H9 (cell line): ENCODE data around the gene EHBP1L1. TPM values are rescaled to one million over a fixed set of nuclear protein-coding genes. Genes with fewer than 3 reads are reported as not detected.

Experiments
- DNase-seq: peaks from one replicate; pipeline ENCODE4 v3.0.0-alpha.2; 2017
- H2AFZ ChIP-seq: one replicate; pipeline ENCODE4 v1.6.1; 2013; ENCODE audit warnings: mild to moderate bottlenecking, low read length, control low read depth, moderate library complexity
- H2AK5ac ChIP-seq: 2 replicates; pipeline ENCODE4 v1.6.1; 2013; ENCODE audit warnings: low read length, control low read depth, mixed read lengths; ENCODE audit not compliant: insufficient read length
- H2BK120ac ChIP-seq: one replicate; pipeline ENCODE4 v1.6.1; 2013; ENCODE audit warnings: low read depth, mild to moderate bottlenecking, low read length, control low read depth, inconsistent platforms; ENCODE audit not compliant: poor library complexity, severe bottlenecking
- H2BK12ac ChIP-seq: 2 replicates; pipeline ENCODE4 v1.6.1; 2013; ENCODE audit warnings: low read length, control low read depth, mixed read lengths, low read depth; ENCODE audit not compliant: insufficient read length
- H2BK15ac ChIP-seq: 2 replicates; pipeline ENCODE4 v1.6.1; 2013; ENCODE audit warnings: low read depth, low read length, control low read depth
- H2BK20ac ChIP-seq: one replicate; pipeline ENCODE4 v1.6.1; 2013; ENCODE audit warnings: low read depth, mild to moderate bottlenecking, low read length, control low read depth, inconsistent platforms; ENCODE audit not compliant: poor library complexity, severe bottlenecking
- H2BK5ac ChIP-seq: 2 replicates; pipeline ENCODE4 v1.6.1; 2013; ENCODE audit warnings: low read length, control low read depth, mixed read lengths; ENCODE audit not compliant: insufficient read length
- H3K14ac ChIP-seq: 2 replicates; pipeline ENCODE4 v1.6.1; 2013; ENCODE audit warnings: low read length, control low read depth; ENCODE audit not compliant: insufficient read depth
- H3K18ac ChIP-seq: 2 replicates; pipeline ENCODE4 v1.6.1; 2013; ENCODE audit warnings: low read depth, mild to moderate bottlenecking, mixed read lengths, low read length, control low read depth; ENCODE audit not compliant: insufficient read length
- H3K23ac ChIP-seq: 2 replicates; pipeline ENCODE4 v1.6.1; 2013; ENCODE audit warnings: low read length, control low read depth, mixed read lengths, low read depth; ENCODE audit not compliant: insufficient read length
- H3K23me2 ChIP-seq: 2 replicates; pipeline ENCODE4 v1.6.1; 2013; ENCODE audit warnings: low read depth, mild to moderate bottlenecking, mixed read lengths, low read length, control low read depth; ENCODE audit not compliant: insufficient read length, poor library complexity, severe bottlenecking
- H3K27ac ChIP-seq: 2 replicates; pipeline ENCODE4 v1.5.1; 2013; ENCODE audit warnings: low read length, control low read depth, mixed read lengths, low read depth; ENCODE audit not compliant: insufficient read length
- H3K27me3 ChIP-seq: 2 replicates; pipeline ENCODE4 v1.6.1; 2013; ENCODE audit warnings: low read length, control low read depth, inconsistent platforms; ENCODE audit not compliant: insufficient read depth
- H3K4ac ChIP-seq: 2 replicates; pipeline ENCODE4 v1.6.1; 2013; ENCODE audit warnings: low read depth, mild to moderate bottlenecking, control low read depth, inconsistent platforms, low read length, moderate library complexity
- H3K4me1 ChIP-seq: 2 replicates; pipeline ENCODE4 v1.6.1; 2013; ENCODE audit warnings: low read length, control low read depth, inconsistent platforms; ENCODE audit not compliant: insufficient read depth
- H3K4me2 ChIP-seq: 2 replicates; pipeline ENCODE4 v1.6.1; 2013; ENCODE audit warnings: low read length, control low read depth, mixed read lengths; ENCODE audit not compliant: insufficient read length, insufficient read depth
- H3K56ac ChIP-seq: 2 replicates; pipeline ENCODE4 v1.6.1; 2013; ENCODE audit warnings: low read depth, mild to moderate bottlenecking, mixed read lengths, low read length, control low read depth; ENCODE audit not compliant: insufficient read length
- H3K79me1 ChIP-seq: 2 replicates; pipeline ENCODE4 v1.6.1; 2013; ENCODE audit warnings: low read depth, mild to moderate bottlenecking, moderate library complexity, low read length, control low read depth, inconsistent platforms; ENCODE audit not compliant: insufficient read depth, poor library complexity, severe bottlenecking
- H3K79me2 ChIP-seq: 2 replicates; pipeline ENCODE4 v1.6.1; 2013; ENCODE audit warnings: low read length, control low read depth, inconsistent platforms; ENCODE audit not compliant: insufficient read depth
- H3K9ac ChIP-seq: 2 replicates; pipeline ENCODE4 v1.6.1; 2013; ENCODE audit warnings: low read length, control low read depth, mixed read lengths; ENCODE audit not compliant: insufficient read length; ENCODE audit errors: extremely low read depth
- H3K9me3 ChIP-seq: one replicate; pipeline ENCODE4 v1.6.1; 2013; ENCODE audit warnings: low read depth, low read length, inconsistent platforms; ENCODE audit not compliant: control insufficient read depth
- H3T11ph ChIP-seq: one replicate; pipeline ENCODE4 v1.6.1; 2013; ENCODE audit warnings: mild to moderate bottlenecking, low read length, control low read depth, inconsistent platforms
- H4K20me1 ChIP-seq: one replicate; pipeline ENCODE4 v1.6.1; 2013; ENCODE audit not compliant: control insufficient read depth, insufficient read length, insufficient read depth
- H4K5ac ChIP-seq: 2 replicates; pipeline ENCODE4 v1.6.1; 2013; ENCODE audit warnings: low read depth, mild to moderate bottlenecking, mixed read lengths, low read length, control low read depth; ENCODE audit not compliant: insufficient read length
- H4K8ac ChIP-seq: replicated peaks from 2 replicates; pipeline ENCODE4 v1.6.1; 2013; ENCODE audit warnings: low read length, control low read depth, mixed read lengths, low read depth; ENCODE audit not compliant: insufficient read length
- H4K91ac ChIP-seq: 2 replicates; pipeline ENCODE4 v1.6.1; 2013; ENCODE audit warnings: low read depth, mild to moderate bottlenecking, moderate library complexity, mixed read lengths, low read length, control low read depth; ENCODE audit not compliant: insufficient read length
- H3K27ac Mint-ChIP-seq, 3 experiments: 2 replicates in 2 of 3; 3 replicates in 1 of 3; pipeline ENCODE4 v1.8.0; 2020 to 2021; ENCODE audit warnings: mixed read lengths in 3 of 3, mild to moderate bottlenecking in 1 of 3, moderate library complexity in 1 of 3
- H3K27me3 Mint-ChIP-seq: 2 replicates; pipeline ENCODE4 v1.8.0; 2021; ENCODE audit warnings: low read depth, mild to moderate bottlenecking, moderate library complexity, mixed read lengths
- H3K36me3 Mint-ChIP-seq, 3 experiments: 2 replicates in 2 of 3; 3 replicates in 1 of 3; pipeline ENCODE4 v1.8.0; 2020 to 2021; ENCODE audit warnings: low read depth in 3 of 3, mixed read lengths in 3 of 3; ENCODE audit not compliant: insufficient read depth in 1 of 3
- H3K4me1 Mint-ChIP-seq, 2 experiments: 2 replicates each; pipeline ENCODE4 v1.8.0; 2020; ENCODE audit warnings: mixed read lengths in 2 of 2
- H3K4me3 Mint-ChIP-seq, 2 experiments: 2 replicates in 1 of 2; 3 replicates in 1 of 2; pipeline ENCODE4 v1.8.0; 2020 to 2021; ENCODE audit warnings: mild to moderate bottlenecking in 2 of 2, mixed read lengths in 2 of 2, moderate library complexity in 1 of 2
- H3K9me3 Mint-ChIP-seq, 2 experiments: 2 replicates in 1 of 2; 3 replicates in 1 of 2; pipeline ENCODE4 v1.8.0; 2020; ENCODE audit warnings: mild to moderate bottlenecking in 2 of 2, mixed read lengths in 2 of 2, moderate library complexity in 1 of 2
- WGBS: extraction: QIAGEN DNeasy Blood & Tissue Kit; methylation state at CpG from one replicate; pipeline ENCODE4 v1.1.7; 2013; ENCODE audit warnings: missing lambda C conversion rate, low lambda C conversion rate, mixed read lengths; ENCODE audit not compliant: insufficient read length; ENCODE audit errors: extremely low coverage; 5-methylcytosine and 5-hydroxymethylcytosine counted together
- total RNA-seq: library from RNA; stranded (reverse); gene quantifications from 2 replicates; pipeline ENCODE4 v1.2.1, GENCODE V29; 2021
- TF ChIP-seq, protein P1 (sequence below): fragments of 200-600 bp; sonication (generic); conservative IDR thresholded peaks from 3 replicates; pipeline ENCODE4 v1.8.0; 2021; ENCODE audit warnings: antibody characterized with exemption, mild to moderate bottlenecking

Gene EHBP1L1
- total RNA-seq, 1 experiment from 2014 or later = 13.8 TPM

DNA sequence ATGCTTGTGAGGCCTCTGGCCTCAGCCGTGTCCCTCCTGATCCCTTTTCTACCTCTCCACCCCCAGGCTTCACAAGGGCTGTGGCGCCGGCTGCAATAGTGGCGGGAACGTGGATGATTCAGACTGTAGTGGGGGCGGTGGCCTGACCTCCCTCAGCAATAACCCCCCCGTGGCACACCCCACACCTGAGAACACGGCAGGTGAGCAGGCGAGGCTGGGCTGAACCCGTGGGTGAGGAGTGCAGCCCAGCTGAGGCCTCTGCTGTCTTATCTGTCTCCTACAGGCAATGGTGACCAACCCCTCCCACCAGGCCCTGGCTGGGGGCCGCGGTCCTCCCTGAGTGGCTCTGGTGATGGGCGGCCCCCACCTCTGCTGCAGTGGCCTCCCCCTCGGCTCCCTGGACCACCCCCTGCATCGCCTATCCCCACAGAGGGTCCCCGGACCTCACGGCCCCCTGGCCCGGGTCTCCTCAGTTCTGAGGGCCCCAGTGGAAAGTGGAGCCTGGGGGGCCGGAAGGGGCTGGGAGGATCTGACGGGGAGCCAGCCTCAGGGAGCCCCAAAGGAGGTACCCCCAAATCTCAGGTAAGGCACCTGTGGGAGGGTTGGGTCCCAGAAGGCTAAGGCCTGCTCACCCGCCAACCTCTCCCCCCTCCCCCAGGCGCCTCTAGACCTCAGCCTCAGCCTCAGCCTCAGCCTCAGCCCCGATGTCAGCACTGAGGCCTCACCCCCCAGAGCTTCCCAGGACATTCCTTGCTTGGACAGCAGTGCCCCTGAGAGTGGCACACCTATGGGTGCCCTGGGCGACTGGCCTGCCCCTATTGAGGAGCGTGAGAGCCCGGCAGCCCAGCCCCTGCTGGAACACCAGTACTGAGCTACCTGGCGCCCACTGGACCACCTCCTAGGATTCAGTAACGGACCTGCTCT is 60.5 kb downstream of the EHBP1L1 start:
- Histone ChIP-seq H4K5ac (no peak overlapping the region), H4K20me1 (no peaks in the 10 kb centered on the region), H3K56ac (no peak overlapping the region), H2AFZ (no peak overlapping the region), H3K4me2 (no peak overlapping the region), H3K27ac (no peak overlapping the region), H2BK5ac (no peak overlapping the region), H3K23ac (no peak overlapping the region), H4K8ac (no peak overlapping the region), H3K79me1 (no peaks in the 10 kb centered on the region), H3K9ac (no peak overlapping the region), H4K91ac (no peak overlapping the region), H3K18ac (no peak overlapping the region), H3T11ph (no peak overlapping the region), H2AK5ac (no peak overlapping the region), H2BK12ac (no peak overlapping the region), H3K27me3 (no peaks in the 10 kb centered on the region), H2BK120ac (no peak overlapping the region), H3K14ac (no peak overlapping the region), H3K4me1 (no peaks in the 10 kb centered on the region; the same call in 1 of the 2 replicates), H2BK20ac (no peak overlapping the region), H3K23me2 (peaks cover 5% of the 10 kb centered on the region), H2BK15ac (no peak overlapping the region), H3K79me2 (no peaks in the 10 kb centered on the region), H3K9me3 (no peaks in the 10 kb centered on the region), H3K4ac (no peak overlapping the region)
- TF ChIP-seq, protein P1, sequence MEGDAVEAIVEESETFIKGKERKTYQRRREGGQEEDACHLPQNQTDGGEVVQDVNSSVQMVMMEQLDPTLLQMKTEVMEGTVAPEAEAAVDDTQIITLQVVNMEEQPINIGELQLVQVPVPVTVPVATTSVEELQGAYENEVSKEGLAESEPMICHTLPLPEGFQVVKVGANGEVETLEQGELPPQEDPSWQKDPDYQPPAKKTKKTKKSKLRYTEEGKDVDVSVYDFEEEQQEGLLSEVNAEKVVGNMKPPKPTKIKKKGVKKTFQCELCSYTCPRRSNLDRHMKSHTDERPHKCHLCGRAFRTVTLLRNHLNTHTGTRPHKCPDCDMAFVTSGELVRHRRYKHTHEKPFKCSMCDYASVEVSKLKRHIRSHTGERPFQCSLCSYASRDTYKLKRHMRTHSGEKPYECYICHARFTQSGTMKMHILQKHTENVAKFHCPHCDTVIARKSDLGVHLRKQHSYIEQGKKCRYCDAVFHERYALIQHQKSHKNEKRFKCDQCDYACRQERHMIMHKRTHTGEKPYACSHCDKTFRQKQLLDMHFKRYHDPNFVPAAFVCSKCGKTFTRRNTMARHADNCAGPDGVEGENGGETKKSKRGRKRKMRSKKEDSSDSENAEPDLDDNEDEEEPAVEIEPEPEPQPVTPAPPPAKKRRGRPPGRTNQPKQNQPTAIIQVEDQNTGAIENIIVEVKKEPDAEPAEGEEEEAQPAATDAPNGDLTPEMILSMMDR = no peak
- H3K4me3 Mint-ChIP-seq = peak overlapping the region in 1 of 2 experiments; percentile 86; a peak in 1 of 5 replicates
- H3K4me1 Mint-ChIP-seq = peaks cover 17 to 18% of the 10 kb centered on the region in 2 experiments
- H3K27ac Mint-ChIP-seq = peak overlapping the region in 2 of 3 experiments; percentile 67 to 93; a peak in 2 of 7 replicates
- no peaks in the 10 kb centered on the region for H3K27me3 Mint-ChIP-seq
- H3K36me3 Mint-ChIP-seq = peaks cover 16 to 28% (median 25%) of the 10 kb centered on the region in 3 experiments; a peak in 6 of 7 replicates
- WGBS = no CpG with 5 or more reads among the region's 28 CpGs
- no peaks in the 10 kb centered on the region for H3K9me3 Mint-ChIP-seq
- DNase-seq = no peak
